Prostate gland (tissue), 2 donors: Measurements from ENCODE around the gene NXPH4.

Experiments
- POLR2A ChIP-seq: fragments of 450-650 bp; IDR thresholded peaks from one replicate; pipeline ENCODE4 v1.6.1; 2016; ENCODE audit warnings: antibody characterized with exemption, mild to moderate bottlenecking
- TF ChIP-seq, protein P1 (sequence below), 4 experiments: fragments of 200-600 bp in 2 of 4; fragments of 450-650 bp in 2 of 4; sonication (generic) in 2 of 4; IDR thresholded peaks; 1 replicate in 3 of 4; 2 replicates in 1 of 4; pipeline ENCODE4 v1.5.1; 2016 to 2019; ENCODE audit warnings: antibody characterized with exemption in 4 of 4, mild to moderate bottlenecking in 2 of 4, moderate library complexity in 2 of 4

DNA sequence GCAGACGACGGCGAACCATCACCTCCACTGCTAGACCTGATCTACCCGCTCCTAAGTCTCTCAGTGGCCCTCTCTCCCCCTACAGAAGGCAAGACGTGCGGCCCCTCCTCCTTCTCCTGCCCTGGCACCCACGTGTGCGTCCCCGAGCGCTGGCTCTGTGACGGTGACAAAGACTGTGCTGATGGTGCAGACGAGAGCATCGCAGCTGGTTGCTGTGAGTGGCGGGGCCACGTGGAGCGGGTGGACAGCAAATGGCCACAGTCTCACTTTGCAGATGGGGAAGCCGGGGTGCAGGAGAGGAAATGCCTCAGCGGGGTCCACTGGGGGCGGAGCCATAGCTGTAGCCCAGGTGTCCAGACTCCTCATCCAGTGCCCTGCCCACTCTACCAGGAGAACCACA, 21.4 kb upstream of the NXPH4 start:
- TF ChIP-seq, protein P1, sequence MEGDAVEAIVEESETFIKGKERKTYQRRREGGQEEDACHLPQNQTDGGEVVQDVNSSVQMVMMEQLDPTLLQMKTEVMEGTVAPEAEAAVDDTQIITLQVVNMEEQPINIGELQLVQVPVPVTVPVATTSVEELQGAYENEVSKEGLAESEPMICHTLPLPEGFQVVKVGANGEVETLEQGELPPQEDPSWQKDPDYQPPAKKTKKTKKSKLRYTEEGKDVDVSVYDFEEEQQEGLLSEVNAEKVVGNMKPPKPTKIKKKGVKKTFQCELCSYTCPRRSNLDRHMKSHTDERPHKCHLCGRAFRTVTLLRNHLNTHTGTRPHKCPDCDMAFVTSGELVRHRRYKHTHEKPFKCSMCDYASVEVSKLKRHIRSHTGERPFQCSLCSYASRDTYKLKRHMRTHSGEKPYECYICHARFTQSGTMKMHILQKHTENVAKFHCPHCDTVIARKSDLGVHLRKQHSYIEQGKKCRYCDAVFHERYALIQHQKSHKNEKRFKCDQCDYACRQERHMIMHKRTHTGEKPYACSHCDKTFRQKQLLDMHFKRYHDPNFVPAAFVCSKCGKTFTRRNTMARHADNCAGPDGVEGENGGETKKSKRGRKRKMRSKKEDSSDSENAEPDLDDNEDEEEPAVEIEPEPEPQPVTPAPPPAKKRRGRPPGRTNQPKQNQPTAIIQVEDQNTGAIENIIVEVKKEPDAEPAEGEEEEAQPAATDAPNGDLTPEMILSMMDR (IDR thresholded peaks at IDR 0.05) = no peak
- TF ChIP-seq POLR2A = no peak
